Upper lobe of left lung (tissue), 6 donors: ENCODE data around the gene EIPR1. TPM values are rescaled to one million over a fixed set of nuclear protein-coding genes. Genes with fewer than 3 reads are reported as not detected.

Source experiments
- ATAC-seq, 2 donors: fragments of 200-7000 bp; cut with Tn5 transposase; one replicate each; pipeline ENCODE4 v1.9.1; 2022; ENCODE audit warnings: mild to moderate bottlenecking in 2 of 2, moderate library complexity in 2 of 2; ENCODE audit not compliant: low FRiP score in 2 of 2
- DNase-seq, 2 donors: peaks; one replicate each; pipeline ENCODE4 v3.0.0-alpha.2; 2019 to 2020
- H3K27ac ChIP-seq, 4 donors: fragments of 200-600 bp; sonication (generic); one replicate each; pipeline ENCODE4 v1.5.1; 2016 to 2019
- H3K27me3 ChIP-seq, 4 donors: fragments of 200-600 bp; sonication (generic); one replicate each; pipeline ENCODE4 v1.5.1; 2017 to 2019
- H3K36me3 ChIP-seq, 4 donors: fragments of 200-600 bp; sonication (generic); one replicate each; pipeline ENCODE4 v1.5.1; 2016 to 2019
- H3K4me1 ChIP-seq, 4 donors: fragments of 200-600 bp; sonication (generic); one replicate each; pipeline ENCODE4 v1.5.1; 2018 to 2019
- H3K4me3 ChIP-seq, 4 donors: fragments of 200-600 bp; sonication (generic); one replicate each; pipeline ENCODE4 v1.5.1; 2017 to 2019; ENCODE audit warnings: mild to moderate bottlenecking in 2 of 4, moderate library complexity in 1 of 4
- H3K9me3 ChIP-seq, 4 donors: fragments of 200-600 bp; sonication (generic); one replicate each; pipeline ENCODE4 v1.5.1; 2018 to 2019
- CTCF ChIP-seq, 6 experiments: fragments of 450-650 bp in 4 of 6; fragments of 200-600 bp in 2 of 6; sonication (generic) in 2 of 6; IDR thresholded peaks; one replicate each; pipeline ENCODE4 v1.5.1; 2016 to 2019; ENCODE audit warnings: antibody characterized with exemption in 6 of 6
- EP300 ChIP-seq, 4 donors: sonication (generic); formaldehyde crosslinking; IDR thresholded peaks; one replicate each; pipeline ENCODE4 v1.5.1; 2017; ENCODE audit warnings: antibody characterized with exemption in 4 of 4, control low read depth in 2 of 4
- POLR2A ChIP-seq, 4 donors: fragments of 450-650 bp; IDR thresholded peaks; one replicate each; pipeline ENCODE4 v1.5.1; 2016 to 2017; ENCODE audit warnings: antibody characterized with exemption in 4 of 4, mild to moderate bottlenecking in 2 of 4
- POLR2AphosphoS5 ChIP-seq, 2 donors: sonication (generic); formaldehyde crosslinking; IDR thresholded peaks; one replicate each; pipeline ENCODE4 v1.5.1; 2017; ENCODE audit warnings: antibody characterized with exemption in 2 of 2
- WGBS, 2 donors: methylation state at CpG; one replicate each; pipeline ENCODE4 v1.1.5; 2017 to 2018; 5-methylcytosine and 5-hydroxymethylcytosine counted together
- total RNA-seq, 6 donors: library from RNA; depleted of rRNA in 4 of 6; stranded (reverse); fragments of >200 nt in 4 of 6; gene quantifications; one replicate each; pipeline versions ENCODE4 v1.1.0 to v1.2.1, GENCODE V29; 2016 to 2021
- donor health status: DM: no; HTN: no; CAD: no; lungs with moderate emphysema.
- donor health status: DM: no; HTN: yes; CAD: no; lungs with severe emphysema.

EIPR1 gene
- total RNA-seq, 6 donors from 2014 or later: 17.6 to 39.8 (median 23.6) TPM

- no peaks in the 10 kb centered on the region for H3K27me3 ChIP-seq
- 89 to 90% methylated on average over 14 of the region's 14 CpGs for WGBS, 2 donors
- DNase-seq (no peak), ATAC-seq (no peak)
- H3K4me3 ChIP-seq: no peak overlapping the region
- H3K9me3 ChIP-seq: no peaks in the 10 kb centered on the region
- H3K27ac ChIP-seq: no peak overlapping the region
- no peaks in the 10 kb centered on the region for H3K4me1 ChIP-seq
- H3K36me3 ChIP-seq: peaks cover 0 to 17% (median 6%) of the 10 kb centered on the region in 4 donors
- TF ChIP-seq CTCF (IDR thresholded peaks at IDR 0.05) (no peak), POLR2AphosphoS5 (IDR thresholded peaks at IDR 0.05) (no peak), POLR2A (IDR thresholded peaks at IDR 0.05) (no peak), EP300 (IDR thresholded peaks at IDR 0.05) (no peak)
Observed at GRCh38 chr2:3257166-3257565, 120.5 kb downstream of the EIPR1 start.

GRCh38 chr2:3256605-3257004, 121.0 kb downstream of the EIPR1 start:
- peaks cover 0 to 17% (median 6%) of the 10 kb centered on the region in 4 donors for H3K36me3 ChIP-seq
- WGBS, 2 donors: 91 to 98% methylated on average over 7 to 13 of the region's 13 CpGs
- no peaks in the 10 kb centered on the region for H3K27me3 ChIP-seq
- ATAC-seq: no peak
- H3K4me1 ChIP-seq: no peaks in the 10 kb centered on the region
- DNase-seq: peak in 1 of 2 donors; percentile 50
- H3K4me3 ChIP-seq: no peak overlapping the region
- H3K27ac ChIP-seq: no peak overlapping the region
- no peaks in the 10 kb centered on the region for H3K9me3 ChIP-seq
- TF ChIP-seq POLR2AphosphoS5 (IDR thresholded peaks at IDR 0.05) (no peak), EP300 (IDR thresholded peaks at IDR 0.05) (no peak), CTCF (IDR thresholded peaks at IDR 0.05) (no peak), POLR2A (IDR thresholded peaks at IDR 0.05) (no peak)

- ATAC-seq: no peak
- Histone ChIP-seq H3K4me1 (no peaks in the 10 kb centered on the region), H3K36me3 (peaks cover 0 to 17% (median 6%) of the 10 kb centered on the region in 4 donors), H3K9me3 (no peaks in the 10 kb centered on the region), H3K27me3 (no peaks in the 10 kb centered on the region), H3K4me3 (no peak overlapping the region), H3K27ac (no peak overlapping the region)
- TF ChIP-seq CTCF (IDR thresholded peaks at IDR 0.05) (no peak), POLR2AphosphoS5 (IDR thresholded peaks at IDR 0.05) (no peak), POLR2A (IDR thresholded peaks at IDR 0.05) (no peak), EP300 (IDR thresholded peaks at IDR 0.05) (no peak)
- no peak for DNase-seq
- 95 to 97% methylated on average over 16 of the region's 16 CpGs for WGBS, 2 donors
Observed at GRCh38 chr2:3256157-3256556, 121.5 kb downstream of the EIPR1 start.

- Histone ChIP-seq H3K4me1 (no peaks in the 10 kb centered on the region), H3K27me3 (no peaks in the 10 kb centered on the region), H3K27ac (no peak overlapping the region), H3K9me3 (peaks cover 2 to 11% (median 6%) of the 10 kb centered on the region in 4 donors), H3K36me3 (peaks cover 0 to 17% (median 6%) of the 10 kb centered on the region in 4 donors), H3K4me3 (no peak overlapping the region)
- 89 to 95% methylated on average over 10 of the region's 10 CpGs for WGBS, 2 donors
- no peak for TF ChIP-seq POLR2A (IDR thresholded peaks at IDR 0.05)
- DNase-seq: no peak
- ATAC-seq: no peak
Observed at GRCh38 chr2:3254442-3254941, 123.1 kb downstream of the EIPR1 start.

- no peak overlapping the region for H3K27ac ChIP-seq
- H3K36me3 ChIP-seq: peaks cover 0 to 17% (median 6%) of the 10 kb centered on the region in 4 donors
- no peaks in the 10 kb centered on the region for H3K4me1 ChIP-seq
- WGBS, 2 donors: 85 to 90% methylated on average over 15 of the region's 15 CpGs
- H3K27me3 ChIP-seq: no peaks in the 10 kb centered on the region
- DNase-seq (no peak), ATAC-seq (no peak)
- H3K9me3 ChIP-seq: peaks cover 3 to 15% (median 11%) of the 10 kb centered on the region in 4 donors
- no peak overlapping the region for H3K4me3 ChIP-seq
- TF ChIP-seq POLR2A (IDR thresholded peaks at IDR 0.05) (no peak), CTCF (IDR thresholded peaks at IDR 0.05) (no peak), POLR2AphosphoS5 (IDR thresholded peaks at IDR 0.05) (no peak), EP300 (IDR thresholded peaks at IDR 0.05) (no peak)
Observed at GRCh38 chr2:3253913-3254441, 123.6 kb downstream of the EIPR1 start.
